ENCODE results near the gene UNK.

DNA sequence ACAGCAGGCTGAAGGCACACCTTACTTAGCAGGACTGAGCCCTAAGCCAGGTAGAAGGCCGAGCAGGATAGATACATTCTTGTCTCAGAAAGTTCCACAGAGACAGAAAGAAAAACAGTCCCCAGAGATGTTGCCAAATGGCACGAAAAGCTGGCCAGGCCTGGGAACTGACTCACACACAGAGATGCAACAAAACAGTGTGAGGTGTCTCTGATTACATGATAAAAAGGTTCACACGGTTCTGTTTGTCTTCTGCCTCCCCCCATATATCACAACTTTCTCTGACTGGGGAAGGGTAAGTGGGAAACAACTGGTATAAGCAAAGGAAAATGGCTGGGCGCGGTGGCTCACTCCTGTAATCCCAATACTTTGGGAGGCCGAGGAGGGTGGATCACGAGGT lies 68.8 kb downstream of the UNK start:
- TF ChIP-seq, protein P1, sequence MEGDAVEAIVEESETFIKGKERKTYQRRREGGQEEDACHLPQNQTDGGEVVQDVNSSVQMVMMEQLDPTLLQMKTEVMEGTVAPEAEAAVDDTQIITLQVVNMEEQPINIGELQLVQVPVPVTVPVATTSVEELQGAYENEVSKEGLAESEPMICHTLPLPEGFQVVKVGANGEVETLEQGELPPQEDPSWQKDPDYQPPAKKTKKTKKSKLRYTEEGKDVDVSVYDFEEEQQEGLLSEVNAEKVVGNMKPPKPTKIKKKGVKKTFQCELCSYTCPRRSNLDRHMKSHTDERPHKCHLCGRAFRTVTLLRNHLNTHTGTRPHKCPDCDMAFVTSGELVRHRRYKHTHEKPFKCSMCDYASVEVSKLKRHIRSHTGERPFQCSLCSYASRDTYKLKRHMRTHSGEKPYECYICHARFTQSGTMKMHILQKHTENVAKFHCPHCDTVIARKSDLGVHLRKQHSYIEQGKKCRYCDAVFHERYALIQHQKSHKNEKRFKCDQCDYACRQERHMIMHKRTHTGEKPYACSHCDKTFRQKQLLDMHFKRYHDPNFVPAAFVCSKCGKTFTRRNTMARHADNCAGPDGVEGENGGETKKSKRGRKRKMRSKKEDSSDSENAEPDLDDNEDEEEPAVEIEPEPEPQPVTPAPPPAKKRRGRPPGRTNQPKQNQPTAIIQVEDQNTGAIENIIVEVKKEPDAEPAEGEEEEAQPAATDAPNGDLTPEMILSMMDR (IDR thresholded peaks at IDR 0.05) = no peak
- no peak for TF ChIP-seq EZH2 (IDR thresholded peaks at IDR 0.05; ENCODE audit: borderline replicate concordance, insufficient read depth, low read depth, low read length, poor library complexity, severe bottlenecking)

Measured in B cell (primary cell).